Glomerular endothelial cell (primary cell): ENCODE results near the gene NFATC2. TPM values are rescaled to one million over a fixed set of nuclear protein-coding genes. Genes with fewer than 3 reads are reported as not detected.

Source experiments
- DNase-seq: peaks from one replicate; pipeline ENCODE4 v3.0.0-alpha.2; 2011; ENCODE audit warnings: low read depth, low spot score; ENCODE audit errors: extremely low read depth
- total RNA-seq: library from RNA; depleted of rRNA; stranded (reverse); fragments of >200 nt; gene quantifications from 2 replicates; pipeline ENCODE4 v1.2.3, GENCODE V29; 2015

NFATC2 gene
- total RNA-seq, 1 donor from 2014 or later, result 21.6 TPM

DNA sequence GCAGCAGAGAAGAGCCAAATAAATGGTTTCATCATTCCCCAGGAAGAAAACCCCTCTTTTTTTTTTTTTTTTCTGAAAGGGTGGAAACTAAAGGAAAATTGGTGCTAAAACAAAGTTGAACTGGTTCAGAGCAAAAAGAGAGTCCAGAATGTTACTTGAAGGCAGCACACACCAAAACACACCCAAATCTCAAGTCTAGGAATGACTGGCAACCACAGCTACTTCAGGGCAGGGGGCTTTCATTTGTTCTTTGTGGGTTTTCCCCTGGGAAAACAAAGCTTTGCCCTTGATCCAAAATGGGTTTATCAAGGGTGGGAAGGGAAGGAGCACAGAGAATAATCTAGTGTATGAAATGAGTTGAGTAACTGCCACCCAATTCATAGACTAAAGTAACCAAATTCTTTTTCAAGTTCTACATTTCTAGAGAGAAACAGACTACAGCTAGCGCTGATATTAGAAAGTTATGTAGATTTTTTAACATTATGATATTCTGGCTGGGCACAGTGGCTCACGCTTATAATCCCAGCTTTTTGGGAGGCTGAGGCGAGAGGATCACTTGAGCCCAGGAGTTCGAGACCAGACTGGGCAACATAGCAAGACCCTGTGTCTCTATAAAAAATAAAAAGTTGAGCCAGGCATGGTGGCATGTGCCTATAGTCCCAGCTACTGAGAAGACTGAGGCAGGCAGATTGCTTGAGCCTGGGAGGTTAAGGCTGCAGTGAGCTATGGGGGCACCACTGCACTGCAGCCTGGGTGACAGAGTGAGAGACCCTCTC is 119.8 kb downstream of the NFATC2 start:
- no peak for DNase-seq

GRCh38 chr20:51420805-51421204 is 121.7 kb downstream of the NFATC2 start:
- no peak for DNase-seq

DNA sequence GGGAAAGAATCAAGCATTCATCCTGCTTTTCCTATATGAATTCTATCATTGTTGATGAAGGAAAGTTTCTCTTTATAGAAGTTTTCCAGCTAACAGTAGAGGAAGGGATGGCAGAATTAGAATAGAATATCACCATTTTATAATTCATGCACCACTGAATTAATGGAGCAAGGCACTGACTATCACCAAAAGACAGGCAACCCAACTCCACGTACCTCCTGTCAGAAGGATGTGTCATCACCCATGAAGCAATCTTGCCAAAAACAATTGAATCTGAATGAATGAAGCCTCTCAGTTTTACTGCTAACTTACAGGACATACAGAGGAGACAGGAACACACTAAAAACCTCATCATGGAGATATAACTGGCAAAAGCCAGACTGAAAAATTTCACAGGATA is 122.4 kb downstream of the NFATC2 start:
- no peak for DNase-seq

DNA sequence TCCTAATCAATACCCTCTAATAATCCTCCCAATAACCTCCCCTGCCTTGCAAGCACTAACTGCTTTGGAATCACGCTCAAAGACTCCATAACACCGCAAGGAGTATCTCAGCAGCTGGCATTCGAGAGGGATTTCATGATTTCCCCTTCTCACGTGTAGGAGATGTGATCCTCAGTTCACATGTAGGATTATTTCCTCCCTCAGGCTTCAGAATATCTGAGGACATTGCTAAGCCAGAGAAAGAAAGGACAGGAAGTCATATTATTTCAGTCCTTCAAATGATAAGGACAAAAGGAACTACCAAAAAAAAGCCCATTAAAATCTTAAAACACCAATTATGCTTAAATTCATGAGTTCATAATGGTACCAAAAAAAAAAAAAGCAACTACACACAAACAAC is 122.9 kb downstream of the NFATC2 start:
- no peak for DNase-seq

DNA sequence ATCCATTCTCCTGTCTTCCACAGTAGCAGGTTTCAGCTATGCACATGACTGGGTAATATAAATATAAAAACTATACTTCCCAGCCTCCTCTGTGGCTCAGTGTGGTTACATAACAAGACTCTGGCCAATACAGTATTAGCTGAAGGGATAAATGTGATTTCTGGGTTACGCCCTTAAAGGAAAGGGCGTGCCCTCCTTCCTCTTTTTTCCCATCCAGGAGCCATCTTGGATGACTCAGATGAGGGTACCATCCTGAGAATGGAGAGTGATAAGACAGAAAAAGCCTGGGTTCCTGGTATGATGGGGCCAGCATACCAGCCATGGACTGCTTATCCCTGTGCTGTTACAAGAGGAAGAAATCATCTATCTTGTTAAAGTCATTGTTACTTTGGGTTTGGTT is 123.3 kb downstream of the NFATC2 start:
- no peak for DNase-seq

DNA sequence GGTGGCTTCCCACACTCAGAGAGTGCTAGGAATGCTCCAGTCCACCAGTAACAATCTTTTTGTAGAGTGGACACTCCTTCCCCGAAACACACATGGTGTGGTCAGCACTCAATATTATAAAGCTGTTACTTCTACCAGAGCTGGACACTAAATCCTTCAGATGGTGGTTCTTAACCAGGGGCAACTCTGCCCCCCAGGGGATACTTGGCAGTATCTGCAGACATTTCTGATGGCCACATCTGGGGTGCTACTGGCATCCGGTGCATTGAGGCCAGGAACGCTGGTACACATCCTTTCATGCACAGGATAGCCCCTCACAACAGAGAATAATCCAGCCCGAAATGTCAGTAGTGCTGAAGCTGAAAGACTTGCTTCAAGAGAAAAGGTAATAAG is 124.4 kb downstream of the NFATC2 start:
- DNase-seq, result no peak

DNA sequence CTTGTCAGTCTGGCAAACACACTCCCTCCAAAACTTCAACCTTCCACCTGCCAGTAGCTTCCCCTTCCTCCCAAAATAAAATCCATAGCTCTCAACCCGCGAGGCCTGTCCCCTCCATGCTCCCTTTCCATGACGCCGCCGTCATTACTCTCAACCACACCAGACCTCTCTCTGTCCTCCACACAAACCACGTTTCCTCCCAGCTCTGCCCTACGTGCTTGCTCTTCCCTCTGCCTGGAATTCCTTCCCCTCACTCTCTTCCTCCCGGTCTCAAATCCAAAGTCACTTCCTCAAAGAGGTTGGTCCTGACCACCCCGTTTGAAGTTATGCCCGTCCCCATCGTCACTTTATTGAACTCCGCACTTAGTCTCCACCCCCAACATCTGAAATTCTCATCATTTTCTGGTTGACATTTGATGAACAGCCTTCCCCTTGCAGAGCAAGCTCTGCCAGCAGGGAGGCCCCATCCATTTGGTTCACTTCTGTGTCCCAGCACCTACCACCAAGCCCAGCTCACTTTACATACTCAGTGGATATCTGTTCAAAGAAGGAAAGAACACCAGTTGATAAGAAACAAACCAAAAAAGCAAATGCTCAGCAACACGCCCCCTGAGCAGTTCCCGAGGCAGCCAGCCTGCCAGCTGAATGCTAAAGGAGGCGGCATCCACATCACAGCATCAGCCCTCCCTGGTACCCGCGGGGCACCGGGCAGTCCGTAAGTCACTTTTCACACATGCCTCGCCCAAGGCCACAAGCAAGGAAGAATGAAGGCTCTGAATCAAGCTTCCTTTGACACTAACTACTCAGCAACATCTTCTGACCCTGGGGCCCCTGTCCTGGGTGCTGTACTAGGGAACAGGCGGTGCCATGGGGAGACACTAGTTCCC is 125.0 kb downstream of the NFATC2 start:
- no peak for DNase-seq

DNA sequence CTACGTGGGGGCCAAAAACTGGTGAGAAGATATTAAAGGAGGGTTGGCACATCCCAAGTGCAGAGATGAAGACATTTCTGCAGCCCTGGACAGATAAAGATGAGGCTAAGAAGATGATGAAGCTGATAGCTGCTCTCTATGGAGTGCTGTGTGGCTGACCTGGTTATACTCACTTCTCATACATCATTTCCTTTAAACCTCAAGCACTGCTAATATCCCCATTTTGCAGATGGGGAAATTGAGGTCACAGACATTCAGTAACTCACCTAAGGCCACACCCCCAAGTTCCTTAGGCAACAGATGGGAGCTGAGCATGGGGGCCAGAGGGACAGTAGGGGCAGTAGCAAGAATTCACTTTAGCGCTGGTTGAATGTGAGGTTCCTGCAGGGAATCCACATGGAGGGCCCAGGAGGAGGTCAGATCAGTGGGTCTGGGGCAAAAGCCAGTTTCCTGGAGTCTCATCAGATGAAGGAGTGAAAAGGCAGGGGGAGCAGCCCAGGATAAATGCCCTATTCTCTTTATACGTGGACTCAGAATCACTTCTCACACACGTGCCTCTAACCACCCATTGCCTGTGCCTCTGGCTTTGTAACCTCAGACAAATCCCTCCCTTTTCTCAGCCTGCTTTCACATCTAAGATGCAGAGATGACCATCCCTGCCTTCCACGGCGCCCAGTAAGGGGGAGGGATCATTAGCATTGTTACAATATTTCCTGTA is 125.8 kb downstream of the NFATC2 start:
- DNase-seq, result no peak

DNA sequence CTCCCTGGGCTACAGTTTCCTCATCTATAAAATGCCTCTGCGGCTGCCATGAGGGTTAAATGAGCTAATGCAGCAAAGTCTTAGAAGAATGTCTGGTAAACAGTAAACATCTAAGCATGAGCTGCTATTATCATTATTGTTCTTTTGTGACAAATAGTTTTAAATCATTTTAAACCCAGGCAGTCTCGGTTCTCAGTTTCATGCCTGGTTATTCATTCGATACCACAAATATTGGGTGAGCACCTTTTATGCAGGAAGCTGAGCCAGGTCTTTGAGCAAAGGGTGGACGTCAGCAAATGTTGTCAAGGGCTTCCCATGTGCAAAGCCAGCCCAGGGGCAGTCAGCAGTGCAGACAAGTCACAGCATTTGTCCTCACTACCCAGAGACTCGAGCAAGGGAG is 128.7 kb downstream of the NFATC2 start:
- DNase-seq, result no peak

GRCh38 chr20:51412951-51413481 is 129.5 kb downstream of the NFATC2 start:
- DNase-seq, result no peak

DNA sequence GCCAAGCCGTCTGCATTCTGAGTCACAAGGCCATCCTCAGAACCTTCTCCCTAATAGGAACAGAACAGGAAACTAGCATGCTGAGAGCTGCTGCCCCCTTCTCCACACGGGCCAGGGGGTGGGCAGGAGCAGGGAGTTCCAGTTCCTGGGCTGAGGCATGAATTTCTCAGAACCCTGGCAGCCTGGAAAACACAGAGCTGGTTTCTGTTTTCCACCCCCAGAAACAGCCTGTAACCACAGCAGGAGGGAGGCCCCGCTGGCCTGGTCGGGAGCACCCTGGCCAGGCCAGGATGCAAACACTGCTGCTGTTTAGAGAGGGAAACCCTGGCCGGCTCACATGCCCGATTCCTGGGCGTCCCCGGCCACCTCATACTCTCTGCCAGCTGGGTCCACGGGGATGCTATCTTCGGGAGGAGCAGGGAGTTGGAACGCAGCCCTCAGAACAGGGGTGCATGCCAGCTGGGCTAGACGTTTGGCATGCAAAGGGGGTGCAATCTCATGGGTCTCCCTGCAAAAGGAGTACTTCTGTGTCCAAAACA is 130.1 kb downstream of the NFATC2 start:
- DNase-seq, result no peak

- no peak for DNase-seq
Measured at GRCh38 chr20:51411870-51412269, 130.6 kb downstream of the NFATC2 start.

DNA sequence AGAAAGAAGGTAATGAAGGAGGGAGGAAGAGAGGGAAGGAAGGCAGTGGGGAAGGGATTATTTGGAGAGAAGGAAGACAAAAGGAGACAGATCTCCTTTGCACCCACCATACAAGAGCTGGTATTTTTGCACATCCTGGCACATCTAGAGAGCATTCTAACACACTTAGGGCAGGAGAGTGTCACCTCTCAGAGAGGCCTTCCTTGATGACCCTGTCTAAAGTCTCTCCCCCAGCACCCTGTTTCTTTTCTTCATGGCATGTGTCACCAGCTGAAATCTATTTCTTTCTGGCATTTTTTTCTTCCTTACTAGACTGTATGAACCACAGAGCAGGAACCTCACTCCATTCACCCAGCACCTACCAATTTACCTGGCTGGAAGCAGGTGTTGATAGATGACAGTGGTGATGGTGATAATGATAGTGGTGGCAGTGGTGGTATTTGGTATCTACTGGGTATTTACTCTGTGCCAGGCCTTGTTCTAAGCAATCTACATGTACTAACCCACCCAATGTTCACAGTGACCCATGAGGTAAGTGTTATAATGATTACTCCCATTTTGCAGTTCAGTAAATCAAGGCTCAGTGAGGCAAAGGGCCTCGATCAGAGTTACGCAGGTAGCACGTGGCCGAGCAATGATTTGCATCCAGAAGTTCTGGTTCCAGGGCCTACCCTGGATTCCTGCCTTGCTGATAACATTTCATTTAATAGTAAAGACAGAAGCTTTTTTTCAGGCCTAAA is 131.8 kb downstream of the NFATC2 start:
- no peak for DNase-seq

- no peak for DNase-seq
Measured at GRCh38 chr20:51409192-51409880, 133.2 kb downstream of the NFATC2 start.

DNA sequence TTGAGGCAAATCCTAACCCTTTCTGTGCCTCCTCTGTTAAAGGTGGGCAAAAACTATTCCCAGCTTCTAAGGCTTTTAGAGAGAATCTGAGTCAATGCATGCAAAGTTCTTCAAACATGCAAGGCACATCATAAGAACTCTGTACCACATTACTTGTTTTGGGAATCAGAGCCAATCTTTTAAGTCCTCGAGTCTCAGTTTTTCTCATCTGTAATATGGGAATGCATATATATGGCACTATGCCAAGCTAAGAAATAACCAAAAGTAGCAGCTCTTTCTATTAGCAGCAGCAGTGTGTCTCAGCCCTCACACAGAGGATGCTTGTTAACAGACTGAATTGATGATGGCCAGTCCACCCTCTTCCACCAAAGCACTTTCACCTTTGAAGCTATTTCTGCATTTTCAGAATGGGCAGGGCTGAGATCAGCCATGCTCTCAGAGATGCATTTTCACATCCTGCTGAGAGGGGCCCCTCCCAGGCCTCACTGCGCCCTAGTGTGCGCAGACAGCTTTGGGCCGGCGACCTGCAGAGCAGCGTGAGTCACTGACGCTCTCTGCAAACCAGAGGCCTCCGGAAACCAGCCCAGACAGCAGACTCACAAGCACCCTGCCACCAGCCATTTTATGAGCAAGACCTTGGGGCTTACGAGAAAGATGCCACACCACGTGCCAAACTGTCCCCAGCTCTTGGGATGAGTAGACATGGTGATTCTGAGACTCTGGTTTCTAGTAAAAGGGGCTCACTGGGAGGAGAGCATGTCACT is 138.0 kb downstream of the NFATC2 start:
- DNase-seq, result no peak

GRCh38 chr20:51403466-51404220 is 138.9 kb downstream of the NFATC2 start:
- DNase-seq, result no peak

DNA sequence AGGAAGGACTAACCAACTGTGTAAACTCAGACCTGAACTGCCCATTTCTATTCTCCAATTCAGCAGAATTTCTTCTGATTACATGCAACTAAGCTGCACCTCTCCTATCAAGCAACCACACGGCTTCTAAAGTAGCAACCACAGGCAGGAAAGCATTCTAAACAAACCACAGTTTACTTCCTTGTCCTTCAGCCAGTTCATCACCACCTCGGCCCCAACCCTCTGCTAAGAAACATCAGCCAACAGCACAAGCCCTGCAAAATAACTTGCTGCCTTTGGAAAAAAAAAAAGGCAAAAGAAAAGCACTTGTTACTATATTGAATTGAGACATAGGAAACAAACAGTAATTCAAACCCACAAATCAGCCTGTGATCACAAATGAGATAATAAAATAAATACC is 140.3 kb downstream of the NFATC2 start:
- no peak for DNase-seq

GRCh38 chr20:51401496-51401895 is 141.0 kb downstream of the NFATC2 start:
- DNase-seq, result no peak
